Mucosa of descending colon (tissue), 3 donors: ENCODE results near the gene KCND2. TPM values are rescaled to one million over a fixed set of nuclear protein-coding genes. Genes with fewer than 3 reads are reported as not detected.

ENCODE experiments used
- ATAC-seq: fragments of 200-7000 bp; cut with Tn5 transposase; one replicate; pipeline ENCODE4 v1.9.1; 2020; ENCODE audit warnings: mild to moderate bottlenecking, moderate library complexity
- DNase-seq, 3 donors: peaks; one replicate each; pipeline ENCODE4 v3.0.0-alpha.2; 2020
- H3K36me3 ChIP-seq: fragments of 200-600 bp; one replicate; pipeline ENCODE4 v1.8.0; 2021; ENCODE audit warnings: low read depth, mild to moderate bottlenecking
- H3K4me1 ChIP-seq: fragments of 200-600 bp; one replicate; pipeline ENCODE4 v1.8.0; 2021; ENCODE audit warnings: low read depth, mild to moderate bottlenecking
- H3K4me3 ChIP-seq: fragments of 200-600 bp; one replicate; pipeline ENCODE4 v1.8.0; 2021; ENCODE audit warnings: mild to moderate bottlenecking
- H3K9me3 ChIP-seq: fragments of 200-600 bp; one replicate; pipeline ENCODE4 v1.8.0; 2021; ENCODE audit warnings: mild to moderate bottlenecking
- intact Hi-C, 2 donors: fragments of 100-400 bp; cut with DNase I in 1 of 2; cut with micrococcal nuclease in 1 of 2; formaldehyde crosslinking; loops; one replicate each; pipeline versions ENCODE4 v1.11.0 to v1.11.1; 2022; cut with DNase I, micrococcal nuclease
- total RNA-seq, 3 donors: library from RNA; stranded (reverse); fragmentation: NEBNext Ultra II Directional in 2 of 3; extraction: Animal tissue kit (Norgen Biotek cat#: 25700) in 2 of 3; gene quantifications; one replicate each; pipeline versions ENCODE4 v1.2.1 to v1.2.4, GENCODE V29; 2021 to 2023
- TF ChIP-seq, protein P1 (sequence below): fragments of 200-600 bp; IDR thresholded peaks from one replicate; pipeline ENCODE4 v1.8.0; 2022; ENCODE audit warnings: antibody characterized with exemption, mild to moderate bottlenecking
- donor health status: DM: no; HTN: no; CAD: no; lungs with moderate emphysema.
- donor health status: DM: no; HTN: no; CAD: no.
- donor health status: DM: no; HTN: yes; CAD: no.

Gene KCND2
- total RNA-seq, 3 donors from 2014 or later: 0.09 to 0.98 (median 0.41) TPM

- intact Hi-C loops: no loop called here
- Histone ChIP-seq H3K4me3 (no peak overlapping the region), H3K4me1 (no peaks in the 10 kb centered on the region), H3K36me3 (no peaks in the 10 kb centered on the region), H3K9me3 (no peaks in the 10 kb centered on the region)
- DNase-seq (no peak), ATAC-seq (no peak)
- TF ChIP-seq, protein P1, sequence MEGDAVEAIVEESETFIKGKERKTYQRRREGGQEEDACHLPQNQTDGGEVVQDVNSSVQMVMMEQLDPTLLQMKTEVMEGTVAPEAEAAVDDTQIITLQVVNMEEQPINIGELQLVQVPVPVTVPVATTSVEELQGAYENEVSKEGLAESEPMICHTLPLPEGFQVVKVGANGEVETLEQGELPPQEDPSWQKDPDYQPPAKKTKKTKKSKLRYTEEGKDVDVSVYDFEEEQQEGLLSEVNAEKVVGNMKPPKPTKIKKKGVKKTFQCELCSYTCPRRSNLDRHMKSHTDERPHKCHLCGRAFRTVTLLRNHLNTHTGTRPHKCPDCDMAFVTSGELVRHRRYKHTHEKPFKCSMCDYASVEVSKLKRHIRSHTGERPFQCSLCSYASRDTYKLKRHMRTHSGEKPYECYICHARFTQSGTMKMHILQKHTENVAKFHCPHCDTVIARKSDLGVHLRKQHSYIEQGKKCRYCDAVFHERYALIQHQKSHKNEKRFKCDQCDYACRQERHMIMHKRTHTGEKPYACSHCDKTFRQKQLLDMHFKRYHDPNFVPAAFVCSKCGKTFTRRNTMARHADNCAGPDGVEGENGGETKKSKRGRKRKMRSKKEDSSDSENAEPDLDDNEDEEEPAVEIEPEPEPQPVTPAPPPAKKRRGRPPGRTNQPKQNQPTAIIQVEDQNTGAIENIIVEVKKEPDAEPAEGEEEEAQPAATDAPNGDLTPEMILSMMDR: no peak
Observed at GRCh38 chr7:120436487-120437060, 163.6 kb downstream of the KCND2 start.

DNA sequence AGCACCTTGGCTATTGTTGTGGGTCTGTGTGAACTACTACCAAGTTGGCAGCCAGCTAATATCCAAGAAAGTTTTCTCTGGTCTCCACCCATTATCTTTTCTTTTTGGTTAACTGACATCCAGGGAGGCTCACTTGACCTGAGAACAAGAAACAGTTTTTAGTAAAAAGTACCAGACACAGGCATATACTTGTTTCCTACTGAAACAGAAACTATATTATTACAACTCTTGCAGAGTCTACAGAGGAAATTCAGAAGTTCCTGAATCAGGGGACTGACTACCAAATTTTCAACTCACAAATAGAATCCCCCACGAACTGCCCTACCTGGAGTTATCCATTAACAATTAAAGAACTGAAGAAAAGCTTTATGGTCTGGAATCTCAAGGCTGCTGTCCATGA, 168.9 kb downstream of the KCND2 start:
- no peak for DNase-seq
- Histone ChIP-seq H3K4me3 (no peak overlapping the region), H3K9me3 (no peaks in the 10 kb centered on the region), H3K4me1 (no peaks in the 10 kb centered on the region), H3K36me3 (no peaks in the 10 kb centered on the region)
- TF ChIP-seq, protein P1: no peak
- no peak for ATAC-seq
- intact Hi-C loops: no loop called here

DNA sequence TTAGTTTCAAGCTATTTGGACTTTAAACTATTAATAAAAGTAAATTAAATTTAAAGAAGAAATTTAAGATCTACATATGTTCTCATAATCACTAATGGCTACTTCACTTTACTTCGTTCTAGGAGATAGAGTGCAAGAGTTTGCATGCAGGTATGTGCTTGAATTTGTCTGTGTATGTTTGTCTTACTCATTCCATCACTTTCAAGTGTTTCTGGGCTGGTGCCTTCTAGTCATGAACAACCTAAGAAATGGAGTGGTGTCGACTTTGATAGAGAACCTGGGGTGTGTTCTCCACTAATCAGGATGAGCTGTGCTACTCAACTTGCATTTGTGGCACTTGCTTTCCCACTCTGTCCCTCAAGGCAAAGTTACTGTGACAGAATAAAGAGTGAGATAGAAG, 169.9 kb downstream of the KCND2 start:
- no peak for DNase-seq
- intact Hi-C loops: no loop called here
- no peak overlapping the region for H3K4me3 ChIP-seq
- TF ChIP-seq, protein P1: no peak
- no peaks in the 10 kb centered on the region for H3K4me1 ChIP-seq
- no peaks in the 10 kb centered on the region for H3K36me3 ChIP-seq
- ATAC-seq: no peak
- H3K9me3 ChIP-seq: no peaks in the 10 kb centered on the region

GRCh38 chr7:120444650-120445049, 171.7 kb downstream of the KCND2 start:
- Histone ChIP-seq H3K36me3 (no peaks in the 10 kb centered on the region), H3K4me3 (no peak overlapping the region), H3K9me3 (no peaks in the 10 kb centered on the region), H3K4me1 (no peaks in the 10 kb centered on the region)
- ATAC-seq: no peak
- DNase-seq: no peak
- TF ChIP-seq, protein P1: no peak
- intact Hi-C loops: no loop called here

GRCh38 chr7:120445276-120445675, 172.3 kb downstream of the KCND2 start:
- intact Hi-C loops: no loop called here
- TF ChIP-seq, protein P1: no peak
- no peak for DNase-seq
- no peak overlapping the region for H3K4me3 ChIP-seq
- H3K4me1 ChIP-seq: no peaks in the 10 kb centered on the region
- H3K9me3 ChIP-seq: no peaks in the 10 kb centered on the region
- ATAC-seq: no peak
- H3K36me3 ChIP-seq: no peaks in the 10 kb centered on the region

DNA sequence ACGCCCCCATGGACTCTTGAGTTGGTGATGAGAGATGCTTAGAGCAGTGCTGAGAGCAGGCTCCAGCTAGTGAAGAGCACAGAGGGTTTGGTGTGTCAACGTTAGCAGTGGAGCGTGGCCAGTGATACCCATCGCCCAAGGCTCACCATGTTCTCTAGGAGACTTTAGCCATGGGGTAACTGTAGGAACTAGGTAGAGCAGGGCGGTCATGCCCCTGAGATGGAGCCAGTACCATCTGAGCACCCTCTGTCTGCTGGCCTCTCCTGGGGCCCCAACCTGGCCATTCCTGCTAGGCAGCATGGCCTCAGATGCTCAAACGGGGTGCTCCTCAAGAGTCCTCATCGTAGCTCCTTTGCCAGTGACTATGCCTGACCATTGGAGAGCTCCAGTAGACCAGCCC, 179.7 kb downstream of the KCND2 start:
- Histone ChIP-seq H3K36me3 (no peaks in the 10 kb centered on the region), H3K9me3 (peaks cover 24% of the 10 kb centered on the region), H3K4me3 (no peak overlapping the region), H3K4me1 (no peaks in the 10 kb centered on the region)
- DNase-seq (no peak), ATAC-seq (no peak)
- TF ChIP-seq, protein P1: no peak
- intact Hi-C loops: no loop called here
